PFSK-1 (cell line): ENCODE measurements around the gene ZFP14.

ENCODE experiments used
- FOXP2 ChIP-seq: optimal IDR thresholded peaks from 2 replicates; pipeline ENCODE3; 2011; ENCODE audit warnings: borderline replicate concordance, control low read depth, inconsistent platforms; ENCODE audit not compliant: insufficient read depth; ENCODE audit errors: extremely low read length, extremely low read depth
- POLR2AphosphoS5 ChIP-seq: IDR thresholded peaks from 2 replicates; pipeline ENCODE4 v1.6.1; 2012; ENCODE audit warnings: low read depth, mild to moderate bottlenecking, control low read depth, low read length, moderate library complexity
- REST ChIP-seq, 2 experiments: IDR thresholded peaks; 2 replicates each; pipeline versions ENCODE4 v1.6.1 to v1.8.0; 2011 to 2012; ENCODE audit warnings: low read depth in 2 of 2, low read length in 2 of 2, control low read depth in 1 of 2, inconsistent platforms in 1 of 2, mild to moderate bottlenecking in 1 of 2, moderate library complexity in 1 of 2; ENCODE audit not compliant: insufficient read depth in 1 of 2
- SIN3A ChIP-seq: IDR thresholded peaks from 2 replicates; pipeline ENCODE4 v1.6.1; 2012; ENCODE audit warnings: mild to moderate bottlenecking, low read length, moderate library complexity, borderline replicate concordance; ENCODE audit not compliant: insufficient read depth
- TAF1 ChIP-seq: IDR thresholded peaks from 2 replicates; pipeline ENCODE4 v1.6.1; 2012; ENCODE audit warnings: low read length, control low read depth, borderline replicate concordance; ENCODE audit not compliant: insufficient read depth

Gene ZFP14

GRCh38 chr19:36398571-36398970 is 19.6 kb upstream of the ZFP14 start:
- TF ChIP-seq FOXP2: no peak
- TF ChIP-seq REST (IDR thresholded peaks at IDR 0.05; ENCODE audit: insufficient read depth in 1 of 2, low read depth in 2 of 2, low read length in 2 of 2): no peak
- TF ChIP-seq SIN3A: no peak
- no peak for TF ChIP-seq TAF1
- no peak for TF ChIP-seq POLR2AphosphoS5

GRCh38 chr19:36392916-36393673 is 14.1 kb upstream of the ZFP14 start:
- TF ChIP-seq POLR2AphosphoS5 (no peak), TAF1 (no peak), REST (IDR thresholded peaks at IDR 0.05; ENCODE audit: insufficient read depth in 1 of 2, low read depth in 2 of 2, low read length in 2 of 2) (no peak), FOXP2 (no peak), SIN3A (no peak)

GRCh38 chr19:36379510-36379819 is 464 bp upstream of the ZFP14 start:
- TF ChIP-seq TAF1 (no peak), POLR2AphosphoS5 (no peak), REST (IDR thresholded peaks at IDR 0.05; ENCODE audit: insufficient read depth in 1 of 2, low read depth in 2 of 2, low read length in 2 of 2) (no peak), SIN3A (no peak), FOXP2 (no peak)

GRCh38 chr19:36377541-36378178 is 1.3 kb downstream of the ZFP14 start:
- TF ChIP-seq POLR2AphosphoS5 (no peak), FOXP2 (no peak), REST (IDR thresholded peaks at IDR 0.05; ENCODE audit: insufficient read depth in 1 of 2, low read depth in 2 of 2, low read length in 2 of 2) (no peak), SIN3A (no peak), TAF1 (no peak)
